AG04449 (cell line): Measurements from ENCODE around the gene DHRS3.

Source experiments
- CTCF ChIA-PET: fragments of 350-600 bp; formaldehyde crosslinking; extraction: SDS; loops from one replicate; lab custom pipeline; 2021; ENCODE audit warnings: antibody characterized with exemption; lab: Yijun Ruan, JAX
- POLR2A ChIA-PET: fragments of 400-600, 350-600 bp; formaldehyde crosslinking; extraction: SDS; loops from one replicate; lab custom pipeline; 2020; ENCODE audit warnings: antibody characterized with exemption, inconsistent platforms; lab: Yijun Ruan, JAX
- DNase-seq: peaks from one replicate; pipeline ENCODE4 v3.0.0-alpha.2; 2010; ENCODE audit warnings: low read depth, low spot score
- H3K4me3 ChIP-seq: 2 replicates; pipeline ENCODE4 v1.5.1; 2011; ENCODE audit warnings: low read depth, mild to moderate bottlenecking, control low read depth, low read length
- TF ChIP-seq, protein P1 (sequence below): IDR thresholded peaks from one replicate; pipeline ENCODE4 v1.5.1; 2011; ENCODE audit warnings: mild to moderate bottlenecking, moderate library complexity, low read length, control low read depth, inconsistent platforms; ENCODE audit not compliant: insufficient read depth; ENCODE audit errors: missing control alignments

Gene DHRS3

DNA sequence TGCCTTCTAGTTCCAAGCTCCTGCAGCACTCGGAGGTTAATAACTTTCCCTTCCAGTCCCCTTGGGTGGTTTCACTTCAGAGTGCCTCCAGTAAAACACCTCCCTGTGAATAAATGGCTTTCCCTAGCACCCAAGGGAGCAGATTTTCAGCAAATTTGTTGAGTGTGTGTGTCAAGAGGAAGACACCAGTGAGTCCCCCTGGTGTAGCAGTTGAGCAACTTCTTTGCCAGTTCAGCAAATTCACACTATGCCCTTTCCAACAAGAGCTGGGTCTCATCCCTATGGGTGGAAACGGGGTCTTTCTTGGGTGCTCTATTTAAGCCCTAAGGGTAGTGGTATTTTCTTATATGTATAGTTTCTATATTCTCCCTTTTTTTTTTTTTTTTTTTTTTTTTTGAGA, 25.1 kb upstream of the DHRS3 start:
- POLR2A ChIA-PET: no interaction called here
- TF ChIP-seq, protein P1, sequence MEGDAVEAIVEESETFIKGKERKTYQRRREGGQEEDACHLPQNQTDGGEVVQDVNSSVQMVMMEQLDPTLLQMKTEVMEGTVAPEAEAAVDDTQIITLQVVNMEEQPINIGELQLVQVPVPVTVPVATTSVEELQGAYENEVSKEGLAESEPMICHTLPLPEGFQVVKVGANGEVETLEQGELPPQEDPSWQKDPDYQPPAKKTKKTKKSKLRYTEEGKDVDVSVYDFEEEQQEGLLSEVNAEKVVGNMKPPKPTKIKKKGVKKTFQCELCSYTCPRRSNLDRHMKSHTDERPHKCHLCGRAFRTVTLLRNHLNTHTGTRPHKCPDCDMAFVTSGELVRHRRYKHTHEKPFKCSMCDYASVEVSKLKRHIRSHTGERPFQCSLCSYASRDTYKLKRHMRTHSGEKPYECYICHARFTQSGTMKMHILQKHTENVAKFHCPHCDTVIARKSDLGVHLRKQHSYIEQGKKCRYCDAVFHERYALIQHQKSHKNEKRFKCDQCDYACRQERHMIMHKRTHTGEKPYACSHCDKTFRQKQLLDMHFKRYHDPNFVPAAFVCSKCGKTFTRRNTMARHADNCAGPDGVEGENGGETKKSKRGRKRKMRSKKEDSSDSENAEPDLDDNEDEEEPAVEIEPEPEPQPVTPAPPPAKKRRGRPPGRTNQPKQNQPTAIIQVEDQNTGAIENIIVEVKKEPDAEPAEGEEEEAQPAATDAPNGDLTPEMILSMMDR: no peak
- CTCF ChIA-PET: interaction anchor here (2.6 kb wide), 1 partner anchor 16 kb away, joined by 15 read pairs; no protein-coding TSS in a partner anchor
- no peak overlapping the region for H3K4me3 ChIP-seq
- DNase-seq: no peak

DNA sequence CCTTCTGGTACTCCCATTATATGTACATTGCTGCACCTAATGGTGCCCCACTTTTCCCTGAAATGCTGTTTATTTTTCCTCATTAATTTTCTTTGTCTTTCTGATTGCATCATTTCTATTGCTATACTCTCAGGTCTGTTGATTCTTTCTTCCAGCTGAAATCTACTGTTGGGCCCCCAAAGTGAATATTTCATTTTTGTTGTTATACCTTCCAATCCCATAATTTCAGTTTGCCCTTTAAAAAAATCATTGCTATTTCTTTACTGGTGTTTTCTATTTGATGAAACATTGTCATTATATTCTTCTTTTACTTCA, 22.9 kb upstream of the DHRS3 start:
- TF ChIP-seq, protein P1: no peak
- CTCF ChIA-PET: interaction anchor here (1.3 to 2.5 kb wide), 3 partner anchors 18 to 327 kb away, joined by 5 to 8 read pairs (median 6); no protein-coding TSS in a partner anchor

DNA sequence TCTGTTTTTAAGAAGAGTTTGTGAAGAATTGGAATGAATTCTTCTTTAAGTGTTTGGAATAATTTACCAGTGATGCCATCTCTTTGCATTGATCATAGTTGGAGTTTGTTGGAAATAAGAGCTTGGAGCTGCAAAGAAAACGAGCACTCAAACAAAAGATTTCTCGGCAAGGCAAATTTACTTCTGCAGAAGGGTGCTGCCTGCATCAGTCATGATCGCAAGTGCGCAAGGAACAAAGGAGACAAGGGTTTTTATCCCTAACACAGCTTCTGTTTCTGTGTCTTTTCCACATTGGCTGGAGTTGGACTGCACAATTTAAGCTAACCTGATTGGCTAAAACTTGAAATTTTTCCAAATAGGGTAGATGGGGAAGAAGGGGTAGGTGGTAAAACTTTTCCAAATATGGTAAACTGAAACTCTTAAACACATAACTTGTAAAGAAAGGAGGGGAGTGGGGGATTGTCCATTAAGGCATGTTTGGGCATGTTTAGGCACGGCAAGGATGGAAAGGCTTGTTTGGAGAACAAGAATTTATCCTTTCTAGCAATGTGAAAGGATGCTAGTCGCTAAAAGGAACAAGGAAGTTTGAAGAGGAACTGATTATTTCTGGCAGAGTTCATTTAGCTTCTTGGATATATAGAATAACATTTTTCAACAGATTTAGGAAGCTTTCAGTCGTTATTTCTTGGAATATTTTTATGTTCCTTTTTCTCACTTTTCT, 22.4 kb upstream of the DHRS3 start:
- ChIA-PET POLR2A (no interaction called here), CTCF (interaction anchor here (2.2 to 2.7 kb wide), 3 partner anchors 19 to 327 kb away, joined by 5 to 16 read pairs (median 8); no protein-coding TSS in a partner anchor)
- DNase-seq: no peak
- H3K4me3 ChIP-seq: no peak overlapping the region
- TF ChIP-seq, protein P1: no peak

More for the DNA sequence above, 22.9 kb upstream of the DHRS3 start:
- no peak for DNase-seq
- POLR2A ChIA-PET: no interaction called here
- no peak overlapping the region for H3K4me3 ChIP-seq

DNA sequence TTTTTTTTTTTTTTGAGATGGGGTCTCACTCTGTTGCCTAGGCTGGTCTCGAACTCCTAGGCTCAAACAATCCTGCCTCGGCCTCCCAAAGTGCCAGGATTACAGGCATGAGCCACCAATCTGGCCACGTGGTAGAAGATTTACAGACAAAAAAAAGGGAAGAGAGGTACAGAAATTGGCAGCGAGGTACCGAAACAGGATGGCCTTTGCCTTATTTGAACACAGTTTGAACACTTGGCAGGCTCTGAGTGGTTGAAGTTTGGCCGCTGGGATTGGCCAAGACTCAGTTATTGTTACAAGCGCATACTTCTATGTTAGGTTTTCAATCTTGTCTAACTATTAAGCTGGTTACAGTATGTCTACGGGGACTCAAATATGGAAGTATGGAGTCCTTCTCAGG, 19.7 kb upstream of the DHRS3 start:
- no peak for DNase-seq
- POLR2A ChIA-PET: no interaction called here
- CTCF ChIA-PET: interaction anchor here (1.4 kb wide), 1 partner anchor 324 kb away, joined by 4 read pairs; no protein-coding TSS in a partner anchor
- TF ChIP-seq, protein P1: no peak
- no peak overlapping the region for H3K4me3 ChIP-seq

- TF ChIP-seq, protein P1: no peak
- DNase-seq: no peak
- ChIA-PET POLR2A (interaction anchor here (1.2 kb wide), 1 partner anchor 17 kb away, joined by 3 read pairs; no protein-coding TSS in a partner anchor), CTCF (interaction anchor here (1.8 kb wide), 1 partner anchor 22 kb away, joined by 5 read pairs; no protein-coding TSS in a partner anchor)
- no peak overlapping the region for H3K4me3 ChIP-seq
These were observed 18.3 kb upstream of the DHRS3 start for GRCh38 chr1:12636098-12636950.
